T-cell (primary cell): ENCODE results near the gene ZNF480. TPM values are rescaled to one million over a fixed set of nuclear protein-coding genes. Genes with fewer than 3 reads are reported as not detected.
"Not testable (repeated sequence)": the region's sequence is repeated elsewhere in the genome, so short reads cannot be mapped to it uniquely, and the experiment has no call there.

Experiments
- ATAC-seq, 4 experiments: fragments of 200-7000 bp in 3 of 4; fragments of 150-1000 bp in 1 of 4; cut with Tn5 transposase; replicated peaks in 1 of 4; 1 replicate in 3 of 4; 2 replicates in 1 of 4; pipeline ENCODE4 v1.10.0; 2021; ENCODE audit warnings: moderate library complexity in 3 of 4, mild to moderate bottlenecking in 2 of 4, moderate number of reproducible peaks in 1 of 4
- CTCF ChIA-PET, 2 donors: fragments of 300-600 bp; sonication (Branson Sonifier 250); formaldehyde crosslinking; loops; one replicate each; lab custom pipeline; 2022; ENCODE audit warnings: antibody characterized with exemption in 2 of 2; lab: Charles Lee
- POLR2A ChIA-PET, 2 donors: fragments of 300-600 bp; sonication (Branson Sonifier 250); formaldehyde crosslinking; loops; one replicate each; lab custom pipeline; 2022; ENCODE audit warnings: antibody characterized with exemption in 2 of 2; lab: Charles Lee
- DNase-seq, 35 experiments: peaks; one replicate each; pipeline versions ENCODE4 v3.0.0 to v3.0.0-alpha.2; 2013 to 2023
- H3K27ac ChIP-seq: one replicate; pipeline ENCODE4 v1.5.1; 2013; ENCODE audit warnings: low read length
- H3K27me3 ChIP-seq, 2 experiments: replicated peaks in 1 of 2; 1 replicate in 1 of 2; 2 replicates in 1 of 2; pipeline versions ENCODE4 v1.6.1 to v1.7.0; 2013; ENCODE audit warnings: low read length in 1 of 2, mixed read lengths in 1 of 2; ENCODE audit not compliant: control insufficient read depth in 2 of 2, insufficient read depth in 2 of 2; ENCODE audit errors: extremely low read depth in 1 of 2
- H3K36me3 ChIP-seq, 2 donors: 1 replicate in 1 of 2; 2 replicates in 1 of 2; pipeline versions ENCODE4 v1.6.1 to v1.7.0; 2013; ENCODE audit warnings: low read length in 1 of 2; ENCODE audit not compliant: control insufficient read depth in 2 of 2, insufficient read depth in 1 of 2; ENCODE audit errors: extremely low read depth in 1 of 2
- H3K4me1 ChIP-seq, 2 experiments: 1 replicate in 1 of 2; 2 replicates in 1 of 2; pipeline versions ENCODE4 v1.6.1 to v1.7.0; 2013; ENCODE audit warnings: low read length in 2 of 2, mixed read lengths in 1 of 2; ENCODE audit not compliant: insufficient read depth in 2 of 2, control insufficient read depth in 1 of 2; ENCODE audit errors: extremely low read depth in 1 of 2
- H3K4me3 ChIP-seq, 2 donors: 1 replicate in 1 of 2; 2 replicates in 1 of 2; pipeline versions ENCODE4 v1.5.1 to v1.7.0; 2013; ENCODE audit warnings: mild to moderate bottlenecking in 2 of 2, low read length in 1 of 2, moderate library complexity in 1 of 2; ENCODE audit not compliant: control insufficient read depth in 1 of 2; ENCODE audit errors: extremely low read depth in 1 of 2
- H3K9me3 ChIP-seq: 2 replicates; pipeline ENCODE4 v1.7.0; 2013
- H3K27ac Mint-ChIP-seq, 2 donors: one replicate each; pipeline ENCODE4 v1.8.0; 2020 to 2021; ENCODE audit warnings: mild to moderate bottlenecking in 2 of 2, mixed read lengths in 2 of 2
- H3K27me3 Mint-ChIP-seq, 2 donors: one replicate each; pipeline ENCODE4 v1.8.0; 2021 to 2022; ENCODE audit warnings: mixed read lengths in 2 of 2
- H3K36me3 Mint-ChIP-seq: one replicate; pipeline ENCODE4 v1.8.0; 2021; ENCODE audit warnings: mixed read lengths
- H3K4me1 Mint-ChIP-seq, 3 donors: one replicate each; pipeline ENCODE4 v1.8.0; 2020 to 2022; ENCODE audit warnings: mixed read lengths in 3 of 3, mild to moderate bottlenecking in 1 of 3
- H3K4me3 Mint-ChIP-seq, 3 donors: one replicate each; pipeline ENCODE4 v1.8.0; 2020 to 2022; ENCODE audit warnings: mild to moderate bottlenecking in 3 of 3, mixed read lengths in 3 of 3, moderate library complexity in 3 of 3
- H3K9me3 Mint-ChIP-seq, 3 donors: one replicate each; pipeline ENCODE4 v1.8.0; 2020 to 2022; ENCODE audit warnings: mixed read lengths in 3 of 3
- WGBS: methylation state at CpG from one replicate; pipeline ENCODE4 v1.1.5; 2013; ENCODE audit warnings: missing lambda C conversion rate; ENCODE audit not compliant: insufficient coverage; 5-methylcytosine and 5-hydroxymethylcytosine counted together
- total RNA-seq, 35 experiments: library from RNA in 6 of 35; stranded (reverse) in 6 of 35; fragments of 120-200 nt in 1 of 35; gene quantifications; one replicate each; pipeline versions ENCODE4 v1.2.1 to v1.2.4 and lab custom pipeline; 2013 to 2026

ZNF480 gene
- total RNA-seq, 5 donors from 2014 or later (not counting 1 experiment from before 2014, with no cell fraction given): 9.3 to 22.1 (median 18.9) TPM

- no peak overlapping the region for H3K27ac ChIP-seq
- H3K9me3 ChIP-seq: peaks cover 16% of the 10 kb centered on the region
- POLR2A ChIA-PET: no interaction called here
- ATAC-seq (no peak), DNase-seq (no peak)
- peaks cover 43% of the 10 kb centered on the region for H3K36me3 Mint-ChIP-seq
- H3K4me1 Mint-ChIP-seq: peaks cover 0 to 6% (median 4%) of the 10 kb centered on the region in 3 donors
- H3K4me3 Mint-ChIP-seq: no peak overlapping the region
- 100% methylated on average over 1 of the region's 3 CpGs for WGBS
- H3K27me3 ChIP-seq: no peaks in the 10 kb centered on the region
- H3K36me3 ChIP-seq: peaks cover 28 to 37% of the 10 kb centered on the region in 2 donors
- H3K27me3 Mint-ChIP-seq: no peaks in the 10 kb centered on the region
- no peak overlapping the region for H3K4me3 ChIP-seq
- peaks cover 0 to 6% of the 10 kb centered on the region in 2 experiments for H3K4me1 ChIP-seq
- H3K27ac Mint-ChIP-seq: no peak overlapping the region
- CTCF ChIA-PET: no interaction called here
- peaks cover 16 to 35% (median 32%) of the 10 kb centered on the region in 3 donors for H3K9me3 Mint-ChIP-seq
Observed at GRCh38 chr19:52291781-52292180, 5.2 kb upstream of the ZNF480 start.

- H3K27ac Mint-ChIP-seq, H3K4me3 Mint-ChIP-seq, H3K27me3 Mint-ChIP-seq, H3K27ac ChIP-seq, H3K27me3 ChIP-seq, H3K4me3 ChIP-seq, ATAC-seq, CTCF ChIA-PET, DNase-seq, POLR2A ChIA-PET: not testable (repeated sequence)
- Histone ChIP-seq H3K4me1 (peaks cover 4 to 15% of the 10 kb centered on the region in 2 experiments), H3K36me3 (peaks cover 18 to 32% of the 10 kb centered on the region in 2 donors), H3K9me3 (peaks cover 13% of the 10 kb centered on the region)
- no CpG with 5 or more reads among the region's 6 CpGs for WGBS
- peaks cover 16 to 33% (median 29%) of the 10 kb centered on the region in 3 donors for H3K9me3 Mint-ChIP-seq
- H3K4me1 Mint-ChIP-seq: peaks cover 10 to 15% (median 12%) of the 10 kb centered on the region in 3 donors
- peaks cover 41% of the 10 kb centered on the region for H3K36me3 Mint-ChIP-seq
Observed at GRCh38 chr19:52292946-52293345, 4.0 kb upstream of the ZNF480 start.

GRCh38 chr19:52296400-52296772 is 583 bp upstream of the ZNF480 start:
- H3K27ac Mint-ChIP-seq: peak overlapping the region; percentile 65 to 71
- H3K4me3 Mint-ChIP-seq: peak overlapping the region; percentile 81 to 93 (median 82)
- DNase-seq (peak in 1 of 35 experiments; percentile 2), ATAC-seq (peak in 3 of 4 experiments; percentile 1 to 4 (median 1))
- POLR2A ChIA-PET: no interaction called here
- H3K9me3 Mint-ChIP-seq: peaks cover 9 to 40% (median 39%) of the 10 kb centered on the region in 3 donors
- H3K36me3 ChIP-seq: peaks cover 14 to 28% of the 10 kb centered on the region in 2 donors
- peak overlapping the region; percentile 48 for H3K27ac ChIP-seq
- H3K27me3 Mint-ChIP-seq: no peaks in the 10 kb centered on the region
- H3K27me3 ChIP-seq: no peaks in the 10 kb centered on the region
- WGBS: 52% methylated on average over 5 of the region's 8 CpGs
- peaks cover 18 to 23% (median 21%) of the 10 kb centered on the region in 3 donors for H3K4me1 Mint-ChIP-seq
- CTCF ChIA-PET: interaction anchor here in 1 of 2 donors (0.7 kb wide), 1 partner anchor 143 kb away, joined by 5 read pairs; no protein-coding TSS in a partner anchor
- H3K9me3 ChIP-seq: peaks cover 4% of the 10 kb centered on the region
- peaks cover 53% of the 10 kb centered on the region for H3K36me3 Mint-ChIP-seq
- peaks cover 6 to 20% of the 10 kb centered on the region in 2 experiments for H3K4me1 ChIP-seq
- H3K4me3 ChIP-seq: peak overlapping the region; percentile 75 to 96

DNA sequence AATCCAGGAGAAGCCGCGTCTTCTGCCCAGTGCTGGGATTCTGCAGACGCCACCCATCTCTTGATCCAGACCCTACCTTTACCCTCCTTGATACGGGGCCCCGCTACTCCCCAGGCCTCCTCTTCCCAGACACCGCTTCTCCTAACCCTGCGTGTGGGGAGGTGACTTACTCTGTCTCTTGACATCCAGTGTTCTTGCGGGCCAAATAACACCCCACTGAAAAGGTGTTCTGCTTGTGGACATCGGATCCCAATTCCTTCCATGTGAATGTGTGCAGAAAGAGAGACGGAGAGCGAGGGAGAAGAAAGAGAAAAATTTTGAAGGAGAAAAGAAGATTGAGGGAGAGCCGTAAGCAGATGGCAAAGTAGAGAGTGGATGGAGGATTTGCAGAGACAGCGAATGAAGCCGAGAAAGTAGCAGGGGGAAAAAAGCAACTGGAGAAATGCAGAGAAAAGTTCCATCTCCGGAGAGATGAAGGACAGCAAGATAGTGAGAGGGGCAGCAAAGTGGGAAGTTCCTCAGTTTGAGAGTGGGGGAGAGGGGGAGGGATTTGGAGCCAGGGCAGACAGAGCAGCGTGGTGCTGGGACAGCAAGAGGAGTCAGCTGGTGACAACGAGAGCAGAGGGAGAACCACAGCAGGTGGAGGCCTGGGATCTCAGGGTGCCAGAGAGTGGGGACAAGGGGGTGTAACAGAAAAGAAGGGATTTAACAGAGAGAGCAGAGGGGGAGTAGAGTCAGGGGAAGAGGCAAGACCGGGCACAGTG is 814 bp downstream of the ZNF480 start:
- H3K27ac ChIP-seq: peak overlapping the region; percentile 92
- no peak for DNase-seq
- H3K4me1 Mint-ChIP-seq: peaks cover 18 to 23% (median 21%) of the 10 kb centered on the region in 3 donors
- ATAC-seq: peak in 1 of 4 experiments; percentile 23
- no peaks in the 10 kb centered on the region for H3K27me3 Mint-ChIP-seq
- peak overlapping the region; percentile 93 to 97 (median 96) for H3K4me3 Mint-ChIP-seq
- H3K9me3 Mint-ChIP-seq: peaks cover 5 to 45% (median 45%) of the 10 kb centered on the region in 3 donors
- peaks cover 58% of the 10 kb centered on the region for H3K36me3 Mint-ChIP-seq
- no peaks in the 10 kb centered on the region for H3K27me3 ChIP-seq
- WGBS: 40% methylated on average over 15 of the region's 18 CpGs
- CTCF ChIA-PET: no interaction called here
- H3K4me3 ChIP-seq: peak overlapping the region; percentile 85 to 87
- peak overlapping the region; percentile 97 to 98 for H3K27ac Mint-ChIP-seq
- POLR2A ChIA-PET: no interaction called here
- peaks cover 6% of the 10 kb centered on the region for H3K9me3 ChIP-seq
- H3K4me1 ChIP-seq: peaks cover 6 to 20% of the 10 kb centered on the region in 2 experiments
- H3K36me3 ChIP-seq: peaks cover 14 to 34% of the 10 kb centered on the region in 2 donors

GRCh38 chr19:52307275-52307674 is 10.3 kb downstream of the ZNF480 start:
- Mint-ChIP-seq H3K27me3 (no peaks in the 10 kb centered on the region), H3K36me3 (peaks cover 81% of the 10 kb centered on the region), H3K4me3 (no peak overlapping the region), H3K9me3 (peaks cover 10 to 53% (median 52%) of the 10 kb centered on the region in 3 donors), H3K4me1 (no peaks in the 10 kb centered on the region), H3K27ac (no peak overlapping the region)
- H3K9me3 ChIP-seq: peaks cover 8% of the 10 kb centered on the region
- no peaks in the 10 kb centered on the region for H3K4me1 ChIP-seq
- POLR2A ChIA-PET: no interaction called here
- peaks cover 21 to 36% of the 10 kb centered on the region in 2 donors for H3K36me3 ChIP-seq
- no peaks in the 10 kb centered on the region for H3K27me3 ChIP-seq
- no peak overlapping the region for H3K27ac ChIP-seq
- peak overlapping the region in 1 of 2 donors; percentile 21 for H3K4me3 ChIP-seq
- ATAC-seq (no peak), DNase-seq (peak in 3 of 35 experiments; percentile 6 to 23 (median 10))
- WGBS: 100% methylated on average over 3 of the region's 10 CpGs
- CTCF ChIA-PET: no interaction called here

DNA sequence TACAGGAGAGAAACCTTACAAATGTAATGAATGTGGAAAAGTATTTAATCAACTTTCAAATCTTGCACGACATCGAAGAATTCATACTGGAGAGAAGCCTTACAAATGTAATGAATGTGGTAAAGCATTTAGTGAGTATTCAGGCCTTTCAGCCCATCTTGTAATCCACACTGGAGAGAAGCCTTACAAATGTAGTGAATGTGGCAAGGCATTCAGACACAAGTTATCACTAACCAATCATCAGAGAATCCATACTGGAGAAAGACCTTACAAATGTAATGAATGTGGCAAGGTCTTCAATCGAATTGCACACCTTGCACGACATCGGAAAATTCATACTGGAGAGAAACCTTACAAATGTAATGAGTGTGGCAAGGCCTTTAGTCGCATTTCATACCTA is 25.5 kb downstream of the ZNF480 start:
- H3K36me3 Mint-ChIP-seq: peaks cover 74% of the 10 kb centered on the region
- Histone ChIP-seq H3K27me3 (no peaks in the 10 kb centered on the region), H3K9me3 (peaks cover 42% of the 10 kb centered on the region), H3K27ac (no peak overlapping the region), H3K4me1 (no peaks in the 10 kb centered on the region), H3K36me3 (peaks cover 31 to 51% of the 10 kb centered on the region in 2 donors), H3K4me3 (no peak overlapping the region)
- no CpG with 5 or more reads among the region's 6 CpGs for WGBS
- peaks cover 0 to 2% (median 0%) of the 10 kb centered on the region in 3 donors for H3K4me1 Mint-ChIP-seq
- ATAC-seq: no peak
- no peak for DNase-seq
- no peak overlapping the region for H3K4me3 Mint-ChIP-seq
- H3K9me3 Mint-ChIP-seq: peaks cover 16 to 71% (median 64%) of the 10 kb centered on the region in 3 donors
- CTCF ChIA-PET: no interaction called here
- H3K27me3 Mint-ChIP-seq: no peaks in the 10 kb centered on the region
- no peak overlapping the region for H3K27ac Mint-ChIP-seq
- POLR2A ChIA-PET: no interaction called here
